GM21526 (cell line): Measurements from ENCODE around the gene IPO11.
"Not testable (repeated sequence)": the region's sequence is repeated elsewhere in the genome, so short reads cannot be mapped to it uniquely, and the experiment has no call there.

Experiments used
- ATAC-seq: cut with Tn5 transposase; IDR thresholded peaks from one replicate; pipeline ENCODE4 v1.9.1; 2021; ENCODE audit warnings: moderate library complexity; ENCODE audit not compliant: unreplicated experiment, low FRiP score

IPO11 gene

DNA sequence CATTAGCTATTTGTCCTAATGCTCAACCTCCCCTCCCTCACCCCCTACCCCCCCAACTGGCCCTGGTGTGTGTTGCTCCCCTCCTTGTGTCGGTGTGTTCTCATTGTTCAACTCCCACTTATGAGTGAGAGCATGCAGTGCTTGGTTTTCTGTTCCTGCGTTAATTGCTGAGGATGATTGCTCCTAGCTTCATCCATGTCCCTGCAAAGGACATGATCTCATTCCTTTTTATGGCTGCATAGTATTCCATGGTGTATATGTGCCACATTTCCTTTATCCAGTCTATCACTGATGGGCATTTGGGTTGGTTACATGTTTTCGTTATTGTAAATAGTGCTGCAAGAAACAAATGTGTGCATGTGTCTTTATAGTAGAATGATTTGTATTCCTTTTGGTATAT is 153.2 kb downstream of the IPO11 start:
- not testable (repeated sequence) for ATAC-seq

- no peak for ATAC-seq
Measured at GRCh38 chr5:62568143-62568542, 155.6 kb downstream of the IPO11 start.

DNA sequence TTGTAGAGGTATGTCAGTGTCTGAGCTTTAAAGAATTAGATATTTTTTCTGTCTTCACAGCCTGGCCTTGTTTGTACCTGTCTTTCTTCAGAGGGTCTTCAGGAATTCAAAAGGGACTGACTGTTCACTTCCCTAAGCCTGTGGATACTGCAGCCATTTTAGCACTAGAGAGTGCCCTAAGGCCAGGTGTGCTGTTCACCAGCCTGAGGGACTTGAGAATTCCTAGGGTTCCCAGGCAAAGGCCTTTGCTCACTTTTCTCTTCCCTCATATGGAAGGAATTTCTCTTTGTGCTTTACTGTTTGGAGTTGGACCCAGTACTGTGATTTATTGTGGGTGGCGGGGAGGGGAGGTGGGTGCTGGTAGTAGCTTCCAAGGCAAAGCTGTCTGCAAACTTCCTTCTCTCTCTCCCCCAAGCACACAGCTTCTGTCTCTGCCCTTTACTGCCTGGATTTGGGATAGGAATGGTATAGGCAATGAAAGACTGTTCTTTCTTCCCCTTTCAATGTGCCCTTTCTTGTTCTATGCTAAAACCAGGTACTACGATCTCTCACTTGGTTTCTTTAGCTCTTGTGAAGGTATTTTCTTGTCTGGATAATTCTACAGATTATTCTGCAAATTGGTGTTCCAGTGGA is 156.4 kb downstream of the IPO11 start:
- no peak for ATAC-seq

- no peak for ATAC-seq
Measured at GRCh38 chr5:62569470-62569869, 156.9 kb downstream of the IPO11 start.

DNA sequence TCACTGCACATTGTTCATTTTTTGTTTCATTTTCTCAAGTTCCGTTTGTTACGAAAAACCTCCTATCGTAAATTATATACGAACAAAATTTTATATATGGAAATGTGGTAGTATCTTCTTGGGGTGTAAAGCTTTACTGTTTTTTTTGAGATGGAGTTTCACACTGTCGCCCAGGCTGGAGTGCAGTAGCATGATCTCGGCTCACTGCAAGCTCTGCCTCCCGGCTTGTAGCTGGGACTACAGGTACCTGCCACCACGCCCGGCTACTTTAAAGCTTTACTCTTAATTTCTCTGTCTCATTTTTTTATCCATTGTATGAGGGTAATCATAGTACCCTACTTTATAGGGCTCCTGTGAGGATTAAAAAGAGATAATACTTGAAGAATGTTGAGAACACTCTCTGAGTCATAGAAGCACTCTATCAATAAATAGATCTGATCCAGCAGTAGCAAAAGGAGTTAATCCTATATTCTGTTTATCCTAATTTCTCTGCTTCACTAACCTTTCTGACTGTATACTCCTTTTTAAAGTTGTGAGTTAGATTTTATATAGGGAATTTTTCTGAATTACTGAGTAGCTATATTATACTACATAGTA is 160.5 kb downstream of the IPO11 start:
- no peak for ATAC-seq

GRCh38 chr5:62574599-62574998 is 162.0 kb downstream of the IPO11 start:
- peak; percentile 50 for ATAC-seq

GRCh38 chr5:62575066-62575465 is 162.5 kb downstream of the IPO11 start:
- ATAC-seq, result no peak

- no peak for ATAC-seq
Measured at GRCh38 chr5:62575489-62575888, 162.9 kb downstream of the IPO11 start.

DNA sequence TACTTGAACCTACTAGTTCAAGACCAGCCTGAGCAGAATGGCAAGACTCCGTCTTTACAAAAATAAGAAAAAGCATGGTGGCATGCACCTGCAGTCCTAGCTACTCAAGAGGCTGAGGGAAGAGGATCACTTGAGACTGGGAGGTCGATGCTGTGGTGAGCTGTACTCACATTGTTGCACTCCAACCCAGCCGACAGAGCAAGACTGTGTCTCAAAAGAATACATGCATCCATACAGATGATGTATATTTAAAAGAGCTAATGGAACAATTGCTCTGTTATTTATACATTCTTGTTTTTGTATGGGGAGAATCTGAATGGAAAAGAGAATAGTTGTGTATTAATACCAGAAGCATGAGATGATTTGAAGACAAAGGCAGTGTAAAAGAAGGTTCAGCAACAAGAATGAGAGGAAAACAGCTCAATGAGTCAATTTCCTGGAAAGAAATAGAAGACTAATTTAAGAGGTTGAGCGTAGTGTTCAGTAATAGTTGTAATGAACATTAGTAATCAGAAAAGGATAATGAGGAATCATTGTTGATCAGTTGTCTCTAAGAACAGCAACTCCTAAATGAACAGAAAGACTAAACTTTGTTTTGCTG is 164.1 kb downstream of the IPO11 start:
- ATAC-seq, result no peak

DNA sequence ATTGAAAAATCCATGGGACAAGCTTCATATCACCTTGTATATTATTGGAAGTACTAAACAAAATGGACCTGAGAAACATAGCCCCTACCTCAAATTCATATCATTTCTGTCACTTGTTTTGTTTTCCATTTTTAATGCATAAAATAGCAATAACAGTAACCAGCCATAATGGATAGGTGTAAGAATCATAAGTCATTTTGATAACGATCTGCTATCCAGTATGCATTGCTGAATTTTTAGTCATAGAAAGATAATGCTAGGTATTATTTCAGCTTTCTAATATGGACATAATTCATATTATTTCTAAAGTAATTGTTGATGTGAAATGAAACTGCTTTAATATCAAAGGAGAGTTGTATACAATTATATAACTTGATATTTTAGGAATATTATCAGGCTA is 164.9 kb downstream of the IPO11 start:
- no peak for ATAC-seq

GRCh38 chr5:62578540-62578939 is 166.0 kb downstream of the IPO11 start, which contains the start of gene LRRC70:
Gene LRRC70 (plus strand): TSS chr5:62578819. CDS start chr5:62579439, 620 bp downstream.
- ATAC-seq, result peak; percentile 71

GRCh38 chr5:62579761-62580160 is 167.2 kb downstream of the IPO11 start:
- no peak for ATAC-seq

DNA sequence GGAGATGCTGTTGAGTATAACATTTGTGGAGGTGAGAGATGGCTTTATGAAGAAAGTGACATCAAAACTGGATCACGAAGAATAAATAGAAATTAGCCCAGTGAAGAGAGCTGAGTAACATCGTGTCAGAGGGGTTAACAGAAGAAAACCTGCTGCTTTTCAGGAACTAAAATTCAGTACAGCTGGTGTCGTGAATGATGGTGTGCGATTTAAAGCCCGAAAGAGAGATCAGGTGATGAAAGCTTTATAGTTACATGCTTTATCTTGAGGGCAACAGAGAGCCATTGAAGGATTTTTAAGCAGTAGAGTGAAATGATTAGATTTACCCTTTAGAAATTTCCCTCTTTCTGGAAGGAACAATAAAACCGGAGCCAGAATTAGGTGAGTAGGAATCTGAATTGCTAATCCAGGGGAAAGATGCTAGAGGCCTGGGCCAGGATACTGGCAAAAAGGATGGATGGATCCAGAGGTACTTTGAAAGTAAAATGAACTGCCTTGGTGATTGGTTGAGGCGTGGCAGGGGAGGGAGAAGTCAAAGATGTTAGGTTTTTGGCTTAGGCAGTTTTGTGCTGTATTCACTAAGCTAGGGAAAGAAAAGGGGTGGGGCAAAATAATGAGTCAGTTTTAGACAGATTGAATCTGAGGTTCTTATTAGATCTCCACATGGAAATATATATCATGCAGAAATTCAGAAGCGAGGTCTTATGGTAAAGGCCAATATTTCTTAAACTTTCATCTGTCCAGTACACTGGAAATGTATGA is 169.5 kb downstream of the IPO11 start:
- no peak for ATAC-seq

GRCh38 chr5:62584391-62584790 is 171.8 kb downstream of the IPO11 start:
- ATAC-seq, result no peak

GRCh38 chr5:62585306-62585705 is 172.7 kb downstream of the IPO11 start:
- ATAC-seq, result no peak

GRCh38 chr5:62585751-62586150 is 173.2 kb downstream of the IPO11 start:
- no peak for ATAC-seq

DNA sequence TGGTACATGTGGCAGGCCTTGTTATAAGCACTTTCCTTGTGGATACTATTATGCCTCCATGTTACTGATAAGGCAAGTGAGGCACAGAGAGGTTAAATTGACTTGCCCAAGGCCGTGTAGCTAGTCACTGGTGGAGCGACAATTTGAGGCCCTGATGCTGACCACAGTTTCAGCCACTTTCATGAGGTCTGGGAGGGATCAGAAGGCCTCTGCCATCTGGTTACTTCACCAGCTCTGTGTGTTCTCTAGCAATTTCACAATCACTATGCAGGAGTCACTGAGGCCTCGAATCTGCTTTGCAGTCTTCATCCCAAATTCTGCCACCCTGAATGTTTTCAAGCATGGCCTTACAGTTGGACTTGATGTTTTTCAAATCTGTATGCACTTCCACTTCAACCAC is 175.2 kb downstream of the IPO11 start:
- ATAC-seq, result no peak

DNA sequence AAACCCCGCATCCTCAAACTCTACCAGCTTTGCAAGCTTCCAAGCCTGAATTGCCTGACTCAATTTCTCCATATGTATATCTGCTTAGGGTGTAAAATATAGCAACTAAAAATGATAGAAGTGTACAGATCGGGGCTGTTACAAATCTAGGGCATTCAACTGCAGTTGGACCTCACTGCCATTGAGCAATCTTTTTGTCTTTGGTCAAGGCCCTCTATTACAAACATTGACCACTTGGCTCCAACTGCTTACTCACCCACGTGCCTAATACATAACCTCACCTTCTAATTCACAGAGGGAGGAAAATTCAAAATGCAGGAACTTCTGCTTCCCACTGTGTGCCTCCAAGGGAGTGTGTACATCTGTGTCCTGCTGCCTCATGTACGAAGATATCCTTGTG is 176.1 kb downstream of the IPO11 start:
- ATAC-seq, result no peak

DNA sequence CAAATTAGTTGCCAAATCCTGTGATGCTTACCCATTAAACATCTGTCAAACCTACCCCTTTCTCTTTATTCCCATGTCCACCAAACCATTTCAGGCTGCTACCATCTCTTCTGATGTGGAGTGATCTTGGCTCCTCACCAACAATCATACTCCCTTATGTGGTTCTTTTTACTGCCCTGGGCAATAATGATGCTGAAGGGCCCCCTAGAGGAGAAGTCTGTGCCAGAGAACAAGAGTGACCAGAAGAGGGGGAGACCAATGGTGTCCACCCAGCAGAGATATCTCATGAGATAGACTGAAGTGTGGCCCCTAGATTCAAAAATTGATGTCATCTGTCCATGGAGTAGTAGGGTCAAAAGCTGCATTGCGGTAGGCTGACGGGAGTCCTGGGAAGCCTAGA is 176.9 kb downstream of the IPO11 start:
- no peak for ATAC-seq

DNA sequence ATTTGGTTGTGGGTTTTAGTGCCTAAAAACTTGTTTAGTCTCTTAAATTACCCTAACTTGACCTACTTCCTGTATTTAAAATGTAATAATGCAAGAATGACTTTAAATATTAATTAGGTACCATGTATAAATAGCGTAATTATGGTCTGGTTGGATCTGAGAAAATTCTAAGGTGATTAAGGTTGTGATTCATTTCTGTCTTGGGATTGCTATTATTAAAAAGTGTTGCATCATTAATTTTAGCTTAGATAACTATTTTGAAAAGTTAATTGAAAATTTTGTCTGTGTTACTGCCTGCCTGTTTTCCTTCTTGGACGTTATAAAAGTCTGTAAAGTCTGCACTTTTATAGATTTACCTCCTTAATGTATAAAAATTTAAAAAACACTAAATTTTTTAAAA is 177.8 kb downstream of the IPO11 start:
- no peak for ATAC-seq

DNA sequence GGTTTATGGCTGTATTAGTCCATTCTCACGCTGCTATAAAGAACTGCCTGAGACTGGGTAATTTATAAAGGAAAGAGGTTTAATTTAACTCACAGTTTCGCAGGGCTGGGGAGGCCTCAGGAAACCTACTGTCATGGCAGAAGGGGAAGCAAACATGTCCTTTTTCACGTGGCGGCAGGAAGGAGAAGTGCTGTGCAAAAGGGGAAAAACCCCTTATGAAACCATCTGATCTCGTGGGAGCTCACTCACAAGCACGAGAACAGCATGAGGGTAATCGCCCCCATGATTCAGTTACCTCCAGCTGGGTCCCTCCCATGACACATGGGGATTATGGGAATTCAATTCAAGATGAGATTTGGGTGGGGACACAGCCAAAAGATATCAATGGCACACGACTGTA is 180.0 kb downstream of the IPO11 start:
- no peak for ATAC-seq
